Erythroblast (primary cell): ENCODE results near the gene SFN.

Experiments
- GATA1 ChIP-seq: IDR thresholded peaks from 2 replicates; pipeline ENCODE4 v1.6.1; 2011; ENCODE audit warnings: low read depth, mild to moderate bottlenecking, control low read depth, low read length, moderate library complexity
- POLR2A ChIP-seq: IDR thresholded peaks from 2 replicates; pipeline ENCODE4 v1.6.1; 2011; ENCODE audit warnings: mild to moderate bottlenecking, low read length

GRCh38 chr1:26855636-26856035 is 7.3 kb upstream of the SFN start:
- TF ChIP-seq POLR2A (no peak), GATA1 (no peak)
